Parathyroid adenoma (tissue), 2 donors: Measurements from ENCODE around the gene SPHK2.

Experiments used
- H2AFZ ChIP-seq: fragments of 300-600 bp; sonication (generic); one replicate; pipeline ENCODE4 v1.7.0; 2017; ENCODE audit warnings: antibody characterized with exemption, mild to moderate bottlenecking
- H3K27ac ChIP-seq: fragments of 300-600 bp; sonication (generic); one replicate; pipeline ENCODE4 v1.7.0; 2017
- H3K27me3 ChIP-seq: fragments of 300-600 bp; sonication (generic); one replicate; pipeline ENCODE4 v1.7.0; 2017; ENCODE audit warnings: low read length; ENCODE audit not compliant: control insufficient read depth, insufficient read depth
- H3K36me3 ChIP-seq: fragments of 300-600 bp; sonication (generic); one replicate; pipeline ENCODE4 v1.7.0; 2017; ENCODE audit warnings: low read length; ENCODE audit not compliant: control insufficient read depth, insufficient read depth
- H3K4me1 ChIP-seq: fragments of 300-600 bp; sonication (generic); one replicate; pipeline ENCODE4 v1.7.0; 2017; ENCODE audit warnings: control low read depth
- H3K4me2 ChIP-seq: fragments of 300-600 bp; sonication (generic); one replicate; pipeline ENCODE4 v1.7.0; 2017; ENCODE audit warnings: low read length
- H3K4me3 ChIP-seq: fragments of 300-600 bp; sonication (generic); one replicate; pipeline ENCODE4 v1.7.0; 2017; ENCODE audit warnings: low read depth, low read length
- H3K79me2 ChIP-seq: fragments of 300-600 bp; sonication (generic); one replicate; pipeline ENCODE4 v1.7.0; 2017; ENCODE audit warnings: control low read depth
- H3K9ac ChIP-seq: fragments of 300-600 bp; sonication (generic); one replicate; pipeline ENCODE4 v1.7.0; 2017; ENCODE audit warnings: mild to moderate bottlenecking
- H3K9me3 ChIP-seq: fragments of 300-600 bp; sonication (generic); one replicate; pipeline ENCODE4 v1.7.0; 2017; ENCODE audit warnings: low read length; ENCODE audit not compliant: control insufficient read depth
- TF ChIP-seq, protein P1 (sequence below): fragments of 300-600 bp; sonication (generic); IDR thresholded peaks from one replicate; pipeline ENCODE4 v1.7.0; 2017; ENCODE audit warnings: antibody characterized with exemption, mild to moderate bottlenecking
- donor health status: primary hyperparathyroidism.

SPHK2 gene

GRCh38 chr19:48660852-48661710 is 41.8 kb downstream of the SPHK2 start:
- peak overlapping the region; percentile 46 for H2AFZ ChIP-seq
- H3K27ac ChIP-seq = peak overlapping the region; percentile 58
- H3K79me2 ChIP-seq = no peaks in the 10 kb centered on the region
- no peaks in the 10 kb centered on the region for H3K9me3 ChIP-seq
- no peaks in the 10 kb centered on the region for H3K4me1 ChIP-seq
- TF ChIP-seq, protein P1, sequence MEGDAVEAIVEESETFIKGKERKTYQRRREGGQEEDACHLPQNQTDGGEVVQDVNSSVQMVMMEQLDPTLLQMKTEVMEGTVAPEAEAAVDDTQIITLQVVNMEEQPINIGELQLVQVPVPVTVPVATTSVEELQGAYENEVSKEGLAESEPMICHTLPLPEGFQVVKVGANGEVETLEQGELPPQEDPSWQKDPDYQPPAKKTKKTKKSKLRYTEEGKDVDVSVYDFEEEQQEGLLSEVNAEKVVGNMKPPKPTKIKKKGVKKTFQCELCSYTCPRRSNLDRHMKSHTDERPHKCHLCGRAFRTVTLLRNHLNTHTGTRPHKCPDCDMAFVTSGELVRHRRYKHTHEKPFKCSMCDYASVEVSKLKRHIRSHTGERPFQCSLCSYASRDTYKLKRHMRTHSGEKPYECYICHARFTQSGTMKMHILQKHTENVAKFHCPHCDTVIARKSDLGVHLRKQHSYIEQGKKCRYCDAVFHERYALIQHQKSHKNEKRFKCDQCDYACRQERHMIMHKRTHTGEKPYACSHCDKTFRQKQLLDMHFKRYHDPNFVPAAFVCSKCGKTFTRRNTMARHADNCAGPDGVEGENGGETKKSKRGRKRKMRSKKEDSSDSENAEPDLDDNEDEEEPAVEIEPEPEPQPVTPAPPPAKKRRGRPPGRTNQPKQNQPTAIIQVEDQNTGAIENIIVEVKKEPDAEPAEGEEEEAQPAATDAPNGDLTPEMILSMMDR = no peak
- no peaks in the 10 kb centered on the region for H3K36me3 ChIP-seq
- no peaks in the 10 kb centered on the region for H3K27me3 ChIP-seq
- no peak overlapping the region for H3K9ac ChIP-seq
- H3K4me3 ChIP-seq = no peak overlapping the region
- H3K4me2 ChIP-seq = peak overlapping the region; percentile 36

DNA sequence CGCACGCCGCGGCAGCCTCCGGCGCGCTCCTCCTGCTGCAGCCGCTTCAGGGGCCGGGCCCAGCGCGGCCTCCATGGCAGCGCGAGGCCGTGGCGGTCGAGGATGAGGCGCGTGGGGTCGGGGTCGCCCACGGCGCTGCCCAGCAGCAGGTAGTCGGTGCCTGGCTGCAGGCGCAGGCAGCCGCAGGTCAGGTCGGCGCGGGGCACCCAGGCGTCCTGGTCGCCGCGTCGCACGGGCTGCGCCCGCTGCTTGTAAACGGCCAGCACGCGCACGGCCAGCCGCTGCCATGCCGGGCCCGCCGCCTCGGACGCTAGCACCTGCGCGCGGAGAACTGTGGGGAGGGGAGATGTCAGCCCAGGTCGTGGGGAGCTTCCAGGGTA is 42.4 kb downstream of the SPHK2 start:
- Histone ChIP-seq H3K4me1 (no peaks in the 10 kb centered on the region), H3K9ac (no peak overlapping the region), H3K4me2 (no peak overlapping the region), H3K27ac (no peak overlapping the region), H3K9me3 (no peaks in the 10 kb centered on the region), H3K79me2 (no peaks in the 10 kb centered on the region), H3K4me3 (no peak overlapping the region), H2AFZ (no peak overlapping the region), H3K27me3 (no peaks in the 10 kb centered on the region), H3K36me3 (no peaks in the 10 kb centered on the region)
- TF ChIP-seq, protein P1 = no peak

DNA sequence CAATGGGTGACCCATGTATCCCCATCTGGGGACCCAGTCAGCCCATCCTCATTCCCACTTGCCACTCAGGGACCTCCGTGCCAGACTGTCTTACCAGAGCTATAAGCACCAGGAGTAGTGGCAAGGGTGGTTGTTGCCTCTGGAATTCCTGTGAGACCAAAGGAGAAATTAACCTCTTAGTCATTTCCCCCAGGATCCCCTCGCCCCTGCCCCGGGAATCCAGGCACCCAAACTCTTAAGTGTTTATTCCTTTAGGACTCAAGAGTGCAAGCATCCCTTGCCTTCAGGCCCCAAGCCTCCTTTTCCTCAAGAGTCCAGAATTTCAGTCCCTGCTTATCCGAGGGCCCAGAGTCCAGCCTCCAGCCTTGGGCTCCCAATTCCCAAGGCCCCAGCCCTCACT is 44.4 kb downstream of the SPHK2 start:
- Histone ChIP-seq H3K36me3 (no peaks in the 10 kb centered on the region), H3K9ac (no peak overlapping the region), H3K79me2 (no peaks in the 10 kb centered on the region), H3K4me1 (no peaks in the 10 kb centered on the region), H3K27me3 (no peaks in the 10 kb centered on the region), H2AFZ (no peak overlapping the region), H3K27ac (no peak overlapping the region), H3K4me2 (no peak overlapping the region), H3K9me3 (no peaks in the 10 kb centered on the region), H3K4me3 (no peak overlapping the region)
- TF ChIP-seq, protein P1 = no peak

DNA sequence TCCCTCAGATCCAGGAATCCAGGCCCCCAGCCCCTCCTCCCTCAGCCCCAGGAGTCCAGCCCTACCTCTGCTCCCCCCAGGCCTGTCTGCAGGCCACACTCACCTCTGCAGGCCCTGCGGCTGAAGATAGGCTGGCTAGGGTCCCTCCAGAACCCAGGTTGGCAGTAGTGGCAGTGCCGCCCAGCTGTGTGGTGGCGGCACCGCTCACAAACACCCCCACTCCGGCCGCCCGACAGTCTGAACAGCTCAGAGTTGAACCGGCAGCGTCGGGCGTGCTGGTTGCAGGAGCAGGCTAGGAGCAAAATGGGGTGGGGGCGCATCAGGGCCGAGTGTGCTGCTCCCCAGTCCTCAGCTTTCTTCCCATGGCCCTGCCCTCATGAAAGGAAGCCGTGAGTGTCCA is 45.2 kb downstream of the SPHK2 start:
- no peaks in the 10 kb centered on the region for H3K4me1 ChIP-seq
- no peak overlapping the region for H3K9ac ChIP-seq
- no peaks in the 10 kb centered on the region for H3K9me3 ChIP-seq
- no peak overlapping the region for H2AFZ ChIP-seq
- no peak overlapping the region for H3K27ac ChIP-seq
- no peak overlapping the region for H3K4me3 ChIP-seq
- no peaks in the 10 kb centered on the region for H3K36me3 ChIP-seq
- TF ChIP-seq, protein P1 = no peak
- no peaks in the 10 kb centered on the region for H3K79me2 ChIP-seq
- no peak overlapping the region for H3K4me2 ChIP-seq
- H3K27me3 ChIP-seq = no peaks in the 10 kb centered on the region

GRCh38 chr19:48665786-48666185 is 46.5 kb downstream of the SPHK2 start:
- H3K36me3 ChIP-seq = no peaks in the 10 kb centered on the region
- H3K79me2 ChIP-seq = no peaks in the 10 kb centered on the region
- no peaks in the 10 kb centered on the region for H3K27me3 ChIP-seq
- no peak overlapping the region for H3K9ac ChIP-seq
- no peak overlapping the region for H3K27ac ChIP-seq
- H3K4me2 ChIP-seq = no peak overlapping the region
- TF ChIP-seq, protein P1 = no peak
- H2AFZ ChIP-seq = no peak overlapping the region
- no peaks in the 10 kb centered on the region for H3K4me1 ChIP-seq
- no peak overlapping the region for H3K4me3 ChIP-seq
- H3K9me3 ChIP-seq = no peaks in the 10 kb centered on the region
